IMR-90 (cell line): ENCODE data around the gene CFAP206. TPM values are rescaled to one million over a fixed set of nuclear protein-coding genes. Genes with fewer than 3 reads are reported as not detected.

Experiments
- ATAC-seq: fragments of 200-7000 bp; cut with Tn5 transposase; 2 replicates; pipeline ENCODE4 v1.9.1; 2020; ENCODE audit warnings: low read depth, mild to moderate bottlenecking, moderate library complexity
- BruUV-seq: library from RNA; stranded (reverse); fragments of 400-500 nt; replicated peaks from 2 replicates; lab custom pipeline; 2021; lab: Mats Ljungman, UMichigan
- CTCF ChIA-PET: fragments of 300-600 bp; formaldehyde crosslinking; extraction: SDS; loops from one replicate; lab custom pipeline; 2021; ENCODE audit warnings: antibody characterized with exemption; lab: Yijun Ruan, JAX
- POLR2A ChIA-PET: fragments of 300-600 bp; sonication (Branson Sonifier 250); formaldehyde crosslinking; loops from one replicate; lab custom pipeline; 2022; ENCODE audit warnings: antibody characterized with exemption; ENCODE audit not compliant: unreplicated experiment; lab: Charles Lee
- DNase-seq: peaks from one replicate; pipeline ENCODE4 v3.0.0; 2013
- H2AFZ ChIP-seq: replicated peaks from 2 replicates; pipeline ENCODE3; 2013; ENCODE audit warnings: low read length, mild to moderate bottlenecking; ENCODE audit not compliant: poor library complexity
- H2AK5ac ChIP-seq: 2 replicates; pipeline ENCODE4 v1.6.1; 2013; ENCODE audit warnings: low read depth, low read length, inconsistent platforms
- H2AK9ac ChIP-seq: replicated peaks from 2 replicates; pipeline ENCODE3; 2013; ENCODE audit warnings: mild to moderate bottlenecking, low read depth, low read length, moderate library complexity; ENCODE audit not compliant: poor library complexity
- H2BK120ac ChIP-seq: 2 replicates; pipeline ENCODE4 v1.6.1; 2013; ENCODE audit warnings: low read depth, low read length, inconsistent platforms
- H2BK15ac ChIP-seq: 3 replicates; pipeline ENCODE4 v1.6.1; 2013; ENCODE audit warnings: low read depth, low read length, inconsistent platforms
- H2BK20ac ChIP-seq: 2 replicates; pipeline ENCODE4 v1.6.1; 2013; ENCODE audit warnings: low read depth, mild to moderate bottlenecking, inconsistent platforms, low read length, moderate library complexity
- H2BK5ac ChIP-seq: 2 replicates; pipeline ENCODE4 v1.6.1; 2013; ENCODE audit warnings: mild to moderate bottlenecking, low read depth, low read length, inconsistent platforms; ENCODE audit not compliant: poor library complexity, severe bottlenecking
- H3K14ac ChIP-seq: replicated peaks from 2 replicates; pipeline ENCODE4 v1.6.1; 2013; ENCODE audit warnings: low read depth, low read length, inconsistent platforms
- H3K18ac ChIP-seq: 2 replicates; pipeline ENCODE4 v1.6.1; 2013; ENCODE audit warnings: low read depth, low read length, control low read depth
- H3K23ac ChIP-seq: 2 replicates; pipeline ENCODE4 v1.6.1; 2013; ENCODE audit warnings: low read depth, low read length, inconsistent platforms
- H3K27ac ChIP-seq: 2 replicates; pipeline ENCODE4 v1.5.1; 2013; ENCODE audit warnings: mild to moderate bottlenecking, control low read depth, low read length; ENCODE audit not compliant: insufficient read depth
- H3K27me3 ChIP-seq: 2 replicates; pipeline ENCODE4 v1.6.1; 2013; ENCODE audit warnings: low read length; ENCODE audit not compliant: control insufficient read depth, insufficient read depth
- H3K36me3 ChIP-seq: 2 replicates; pipeline ENCODE4 v1.6.1; 2013; ENCODE audit warnings: low read length, mixed read lengths; ENCODE audit not compliant: control insufficient read depth, insufficient read depth
- H3K4ac ChIP-seq: 2 replicates; pipeline ENCODE4 v1.6.1; 2013; ENCODE audit warnings: low read depth, low read length, inconsistent platforms
- H3K4me1 ChIP-seq: 2 replicates; pipeline ENCODE4 v1.6.1; 2013; ENCODE audit warnings: low read length, mixed read lengths; ENCODE audit not compliant: control insufficient read depth, insufficient read depth
- H3K4me2 ChIP-seq: 2 replicates; pipeline ENCODE4 v1.6.1; 2013; ENCODE audit warnings: low read depth, mild to moderate bottlenecking, control low read depth, low read length, moderate library complexity
- H3K4me3 ChIP-seq: 2 replicates; pipeline ENCODE4 v1.5.1; 2013; ENCODE audit warnings: low read depth, mild to moderate bottlenecking, control low read depth, low read length, moderate library complexity; ENCODE audit not compliant: insufficient read depth
- H3K56ac ChIP-seq: 2 replicates; pipeline ENCODE4 v1.6.1; 2013; ENCODE audit warnings: low read length, inconsistent platforms; ENCODE audit not compliant: insufficient read depth; ENCODE audit errors: extremely low read depth
- H3K79me1 ChIP-seq, 2 experiments: 2 replicates each; pipeline ENCODE4 v1.6.1; 2013; ENCODE audit warnings: low read length in 2 of 2, inconsistent platforms in 1 of 2, low read depth in 1 of 2
- H3K9ac ChIP-seq: 2 replicates; pipeline ENCODE4 v1.6.1; 2013; ENCODE audit warnings: low read depth, low read length, control low read depth
- H3K9me1 ChIP-seq: 2 replicates; pipeline ENCODE4 v1.6.1; 2013; ENCODE audit warnings: low read length, inconsistent platforms; ENCODE audit not compliant: insufficient read depth
- H3K9me3 ChIP-seq: 2 replicates; pipeline ENCODE4 v1.6.1; 2013; ENCODE audit warnings: low read length; ENCODE audit not compliant: control insufficient read depth, insufficient read depth
- H4K20me1 ChIP-seq: 2 replicates; pipeline ENCODE4 v1.6.1; 2013; ENCODE audit warnings: low read length, inconsistent platforms; ENCODE audit not compliant: insufficient read depth
- H4K5ac ChIP-seq: 2 replicates; pipeline ENCODE4 v1.6.1; 2013; ENCODE audit warnings: mild to moderate bottlenecking, low read depth, low read length, control low read depth
- H4K8ac ChIP-seq, 2 experiments: 2 replicates each; pipeline ENCODE4 v1.6.1; 2013; ENCODE audit warnings: low read depth in 2 of 2, low read length in 2 of 2, control low read depth in 1 of 2, inconsistent platforms in 1 of 2
- H4K91ac ChIP-seq: 2 replicates; pipeline ENCODE4 v1.6.1; 2013; ENCODE audit warnings: low read depth, low read length, inconsistent platforms; ENCODE audit not compliant: insufficient read depth
- CEBPB ChIP-seq: IDR thresholded peaks from 2 replicates; pipeline ENCODE4 v1.6.1; 2012; ENCODE audit warnings: low read depth, low read length, improper control_type of control experiment
- RAD21 ChIP-seq: IDR thresholded peaks from 2 replicates; pipeline ENCODE4 v1.6.1; 2012; ENCODE audit warnings: low read length, improper control_type of control experiment
- RCOR1 ChIP-seq: IDR thresholded peaks from 2 replicates; pipeline ENCODE4 v1.6.1; 2012; ENCODE audit warnings: mild to moderate bottlenecking, low read length, improper control_type of control experiment; ENCODE audit not compliant: insufficient replicate concordance
- WGBS, 2 experiments: methylation state at CpG; one replicate each; pipeline versions ENCODE4 v1.1.5 to v1.1.7; 2013; ENCODE audit warnings: missing lambda C conversion rate in 2 of 2; ENCODE audit not compliant: insufficient read length in 1 of 2; ENCODE audit errors: extremely low coverage in 2 of 2; 5-methylcytosine and 5-hydroxymethylcytosine counted together
- dilution Hi-C: fragments of 300-500 bp; cut with HindIII; formaldehyde crosslinking; loops from one replicate; pipeline ENCODE4 v1.14.3; 2018; ENCODE audit warnings: low sequenced_read_pairs; ENCODE audit not compliant: unreplicated experiment
- in situ Hi-C: fragments of 300-500 bp; cut with MboI; formaldehyde crosslinking; loops from 3 replicates; pipeline ENCODE4 v1.14.3; 2019; ENCODE audit warnings: low sequenced_read_pairs, inconsistent platforms, mixed read lengths
- intact Hi-C: fragments of 100-400 bp; cut with micrococcal nuclease; formaldehyde crosslinking; loops from 2 replicates; pipeline ENCODE4 v1.10.0; 2022
- polyA plus RNA-seq, 3 experiments: library from polyadenylated mRNA; depleted of rRNA; stranded (reverse); fragments of >200 nt; gene quantifications; 2 replicates each; pipeline ENCODE4 v1.2.3, GENCODE V29; 2012; ENCODE audit warnings: low replicate concordance in 1 of 3
- total RNA-seq: library from RNA; depleted of rRNA; stranded (reverse); fragments of >200 nt; gene quantifications from 2 replicates; pipeline ENCODE4 v1.2.3, GENCODE V29; 2012

The CFAP206 gene
- total and polyA plus RNA-seq, 2 of the 4 experiments (the other 2 are of a cell fraction), result under 0.01 to 0.09 TPM

- ATAC-seq (0 out of 2 replicates have a peak, but pooled peaks have one; percentile 14), DNase-seq (peak; percentile 43)
- Histone ChIP-seq H3K14ac (no peak overlapping the region), H3K4me1 (no peaks in the 10 kb centered on the region; the same call in 1 of the 2 replicates), H4K8ac (no peak overlapping the region), H3K4me3 (no peak overlapping the region), H3K9me3 (peaks cover 7% of the 10 kb centered on the region; the same call in 1 of the 2 replicates), H3K79me1 (peaks cover 6 to 13% of the 10 kb centered on the region in 2 experiments; a peak in 2 of 4 replicates), H3K18ac (no peak overlapping the region), H2BK5ac (no peak overlapping the region), H2AK5ac (no peak overlapping the region), H3K36me3 (peaks cover 12% of the 10 kb centered on the region), H3K56ac (no peak overlapping the region), H3K9ac (no peak overlapping the region), H2BK120ac (no peak overlapping the region), H3K9me1 (no peaks in the 10 kb centered on the region), H3K27me3 (no peaks in the 10 kb centered on the region), H3K4me2 (no peak overlapping the region), H3K23ac (no peak overlapping the region), H2AK9ac (no peak overlapping the region), H4K20me1 (no peaks in the 10 kb centered on the region), H3K27ac (no peak overlapping the region), H4K5ac (no peak overlapping the region), H2AFZ (peak overlapping the region; percentile 21), H2BK20ac (no peak overlapping the region), H2BK15ac (no peak overlapping the region), H4K91ac (no peak overlapping the region), H3K4ac (no peak overlapping the region)
- POLR2A ChIA-PET, result no interaction called here
- intact Hi-C loops, result no loop called here
- in situ Hi-C loops, result no loop called here
- no peak for TF ChIP-seq CEBPB
- TF ChIP-seq RCOR1, result no peak
- no peak for TF ChIP-seq RAD21
- no CpG with 5 or more reads among the region's 9 CpGs for WGBS, 2 experiments
- dilution Hi-C loops, result no loop called here
- no TSS peak for BruUV-seq
- CTCF ChIA-PET, result no interaction called here
Measured at GRCh38 chr6:87483929-87484328, 76.2 kb downstream of the CFAP206 start.
